IPS DF 19.7 (cell line): Measurements from ENCODE around the gene NR2F1.

Experiments
- DNase-seq: peaks from one replicate; pipeline ENCODE4 v3.0.0-alpha.2; 2013; ENCODE audit warnings: low read depth, low spot score

The NR2F1 gene

GRCh38 chr5:93603793-93604643 lies 21.0 kb downstream of the NR2F1 start:
- DNase-seq: no peak

- no peak for DNase-seq
Measured at GRCh38 chr5:93604644-93605515, 21.9 kb downstream of the NR2F1 start.

GRCh38 chr5:93606382-93606752 lies 23.3 kb downstream of the NR2F1 start:
- no peak for DNase-seq

- DNase-seq: peak; percentile 93
Measured at GRCh38 chr5:93607367-93608258, 24.6 kb downstream of the NR2F1 start.

- DNase-seq: no peak
Measured at GRCh38 chr5:93608855-93609254, 25.8 kb downstream of the NR2F1 start.

GRCh38 chr5:93609762-93610161 lies 26.7 kb downstream of the NR2F1 start:
- no peak for DNase-seq

GRCh38 chr5:93610581-93611272 lies 27.7 kb downstream of the NR2F1 start:
- no peak for DNase-seq

- DNase-seq: no peak
Measured at GRCh38 chr5:93611273-93611975, 28.4 kb downstream of the NR2F1 start.

- no peak for DNase-seq
Measured at GRCh38 chr5:93611976-93612854, 29.2 kb downstream of the NR2F1 start.

- DNase-seq: no peak
Measured at GRCh38 chr5:93612855-93613243, 29.8 kb downstream of the NR2F1 start.

- no peak for DNase-seq
Measured at GRCh38 chr5:93616538-93617174, 33.6 kb downstream of the NR2F1 start.

- no peak for DNase-seq
Measured at GRCh38 chr5:93620487-93621326, 37.7 kb downstream of the NR2F1 start.

GRCh38 chr5:93621327-93621798 lies 38.3 kb downstream of the NR2F1 start:
- no peak for DNase-seq

- no peak for DNase-seq
Measured at GRCh38 chr5:93622240-93622885, 39.3 kb downstream of the NR2F1 start.

- DNase-seq: no peak
Measured at GRCh38 chr5:93623153-93623552, 40.1 kb downstream of the NR2F1 start.

- no peak for DNase-seq
Measured at GRCh38 chr5:93626801-93627200, 43.8 kb downstream of the NR2F1 start.

GRCh38 chr5:93632327-93632726 lies 49.3 kb downstream of the NR2F1 start:
- no peak for DNase-seq
